B cell (primary cell): ENCODE data around the gene PML. TPM values are rescaled to one million over a fixed set of nuclear protein-coding genes. Genes with fewer than 3 reads are reported as not detected.
"Not testable (repeated sequence)": the region's sequence is repeated elsewhere in the genome, so short reads cannot be mapped to it uniquely, and the experiment has no call there.

Source experiments
- ATAC-seq: fragments of 200-7000 bp; cut with Tn5 transposase; one replicate; pipeline ENCODE4 v1.10.0; 2021; ENCODE audit warnings: low read depth, mild to moderate bottlenecking, moderate number of reproducible peaks, moderate library complexity
- CTCF ChIA-PET: fragments of 350-600 bp; sonication (Branson Sonifier 250); formaldehyde crosslinking; loops from one replicate; lab custom pipeline; 2021; ENCODE audit warnings: antibody characterized with exemption, inconsistent platforms; lab: Charles Lee
- POLR2A ChIA-PET: fragments of 350-600 bp; sonication (Branson Sonifier 250); formaldehyde crosslinking; loops from one replicate; lab custom pipeline; 2021; ENCODE audit warnings: antibody characterized with exemption; lab: Charles Lee
- DNase-seq: peaks from one replicate; pipeline ENCODE4 v3.0.0; 2013
- H2AFZ ChIP-seq: 2 replicates; pipeline ENCODE4 v1.6.1; 2012; ENCODE audit warnings: mild to moderate bottlenecking, low read depth, low read length; ENCODE audit not compliant: insufficient read depth, poor library complexity, severe bottlenecking
- H3K27ac ChIP-seq, 2 donors: 1 replicate in 1 of 2; 2 replicates in 1 of 2; pipeline ENCODE4 v1.5.1; 2012 to 2013; ENCODE audit warnings: low read length in 2 of 2, mild to moderate bottlenecking in 2 of 2, moderate library complexity in 1 of 2
- H3K27me3 ChIP-seq, 4 experiments: fragments of 200-600 bp in 1 of 4; sonication (generic) in 1 of 4; replicated peaks in 1 of 4; 1 replicate in 2 of 4; 2 replicates in 2 of 4; pipeline versions ENCODE4 v1.6.1 to v1.7.0; 2013 to 2016; ENCODE audit warnings: low read length in 3 of 4, mild to moderate bottlenecking in 2 of 4, mixed read lengths in 1 of 4, moderate library complexity in 1 of 4; ENCODE audit not compliant: insufficient read depth in 4 of 4, control insufficient read depth in 3 of 4; ENCODE audit errors: control extremely low read depth in 1 of 4
- H3K36me3 ChIP-seq, 2 experiments: replicated peaks in 1 of 2; 1 replicate in 1 of 2; 2 replicates in 1 of 2; pipeline versions ENCODE4 v1.6.1 to v1.7.1; 2013; ENCODE audit warnings: low read length in 1 of 2; ENCODE audit not compliant: insufficient read depth in 2 of 2, control insufficient read depth in 1 of 2; ENCODE audit errors: control extremely low read depth in 1 of 2, extremely low read depth in 1 of 2
- H3K4me1 ChIP-seq, 2 donors: fragments of 200-600 bp in 1 of 2; sonication (generic) in 1 of 2; 1 replicate in 1 of 2; 2 replicates in 1 of 2; pipeline versions ENCODE4 v1.5.1 to v1.6.1; 2013 to 2017; ENCODE audit warnings: low read length in 2 of 2; ENCODE audit not compliant: control insufficient read depth in 2 of 2, insufficient read depth in 2 of 2
- H3K4me2 ChIP-seq: replicated peaks from 2 replicates; pipeline ENCODE3; 2012; ENCODE audit warnings: mild to moderate bottlenecking, low read depth, low read length; ENCODE audit not compliant: poor library complexity, severe bottlenecking
- H3K4me3 ChIP-seq, 5 experiments: fragments of 200-600 bp in 1 of 5; sonication (generic) in 1 of 5; 1 replicate in 3 of 5; 2 replicates in 2 of 5; pipeline versions ENCODE4 v1.5.1 to v1.7.0; 2011 to 2016; ENCODE audit warnings: low read length in 4 of 5, mild to moderate bottlenecking in 4 of 5, low read depth in 2 of 5, control low read depth in 1 of 5, moderate library complexity in 1 of 5; ENCODE audit not compliant: insufficient read depth in 1 of 5; ENCODE audit errors: control extremely low read depth in 1 of 5, extremely low read depth in 1 of 5
- H3K79me2 ChIP-seq: fragments of 200-600 bp; sonication (generic); one replicate; pipeline ENCODE4 v1.6.0; 2016; ENCODE audit warnings: low read length; ENCODE audit not compliant: control insufficient read depth, insufficient read depth
- H3K9ac ChIP-seq: fragments of 200-600 bp; sonication (generic); 2 replicates; pipeline ENCODE4 v1.6.1; 2017; ENCODE audit warnings: mild to moderate bottlenecking, low read length, moderate library complexity
- H3K9me3 ChIP-seq, 3 donors: one replicate each; pipeline versions ENCODE4 v1.6.1 to v1.7.1; 2013; ENCODE audit warnings: low read length in 2 of 3; ENCODE audit not compliant: control insufficient read depth in 2 of 3, insufficient read depth in 1 of 3; ENCODE audit errors: control extremely low read depth in 1 of 3
- H4K20me1 ChIP-seq: 2 replicates; pipeline ENCODE4 v1.6.0; 2012; ENCODE audit warnings: mild to moderate bottlenecking, low read length; ENCODE audit not compliant: insufficient read depth, control insufficient read depth, poor library complexity, severe bottlenecking
- H3K27ac Mint-ChIP-seq: one replicate; pipeline ENCODE4 v1.8.0; 2021; ENCODE audit warnings: mixed read lengths
- H3K27me3 Mint-ChIP-seq: one replicate; pipeline ENCODE4 v1.8.0; 2021; ENCODE audit warnings: mixed read lengths
- H3K4me1 Mint-ChIP-seq: one replicate; pipeline ENCODE4 v1.8.0; 2021; ENCODE audit warnings: mixed read lengths
- H3K4me3 Mint-ChIP-seq: one replicate; pipeline ENCODE4 v1.8.0; 2021; ENCODE audit warnings: mixed read lengths
- H3K9me3 Mint-ChIP-seq: one replicate; pipeline ENCODE4 v1.8.0; 2022; ENCODE audit warnings: mixed read lengths; ENCODE audit not compliant: insufficient read depth
- WGBS: methylation state at CpG from one replicate; pipeline ENCODE4 v1.1.5; 2013; ENCODE audit warnings: missing lambda C conversion rate; ENCODE audit not compliant: insufficient coverage; 5-methylcytosine and 5-hydroxymethylcytosine counted together
- intact Hi-C: fragments of 100-400 bp; cut with micrococcal nuclease; formaldehyde crosslinking; loops from one replicate; pipeline ENCODE4 v1.10.0; 2022
- polyA plus RNA-seq: library from polyadenylated mRNA; depleted of rRNA; stranded (reverse); fragments of >200 nt; gene quantifications from 2 replicates; pipeline ENCODE4 v1.2.3, GENCODE V29; 2012
- total RNA-seq, 2 donors: library from RNA; stranded (reverse); fragments of 120-200 nt in 1 of 2; gene quantifications; 1 replicate in 1 of 2; 2 replicates in 1 of 2; pipeline versions ENCODE4 v1.2.3 to v1.2.4, GENCODE V29; 2013 to 2022

Gene PML
- total and polyA plus RNA-seq, 2 donors (not counting 1 experiment from before 2014, with no cell fraction given): 59.2 to 66.3 TPM

- 33% methylated on average over 1 of the region's 16 CpGs for WGBS
- CTCF ChIA-PET, H2AFZ ChIP-seq, H3K4me2 ChIP-seq, H3K4me3 Mint-ChIP-seq, H3K36me3 ChIP-seq, H3K79me2 ChIP-seq, H3K27me3 Mint-ChIP-seq, H3K4me1 Mint-ChIP-seq, intact Hi-C loops, H3K9ac ChIP-seq, H3K4me1 ChIP-seq, H3K27ac Mint-ChIP-seq, POLR2A ChIA-PET, H3K27me3 ChIP-seq, H3K4me3 ChIP-seq, H3K9me3 Mint-ChIP-seq, H4K20me1 ChIP-seq, ATAC-seq, H3K9me3 ChIP-seq, DNase-seq, H3K27ac ChIP-seq: not testable (repeated sequence)
Measured at GRCh38 chr15:74072614-74073337, 78.3 kb downstream of the PML start.

GRCh38 chr15:74075781-74076180 is 81.3 kb downstream of the PML start:
- H3K9me3 Mint-ChIP-seq, H3K4me1 Mint-ChIP-seq, H4K20me1 ChIP-seq, H3K4me3 Mint-ChIP-seq, H3K9me3 ChIP-seq, ATAC-seq, intact Hi-C loops, H3K4me1 ChIP-seq, H3K27me3 Mint-ChIP-seq, H3K79me2 ChIP-seq, H3K4me2 ChIP-seq, H3K27ac Mint-ChIP-seq, H2AFZ ChIP-seq, POLR2A ChIA-PET, H3K9ac ChIP-seq, H3K36me3 ChIP-seq, H3K4me3 ChIP-seq, H3K27ac ChIP-seq, H3K27me3 ChIP-seq, DNase-seq: not testable (repeated sequence)
- CTCF ChIA-PET: interaction anchor here (0.6 kb wide), 1 partner anchor 9 kb away, joined by 3 read pairs; no protein-coding TSS in a partner anchor
- WGBS: 92% methylated on average over 6 of the region's 9 CpGs

DNA sequence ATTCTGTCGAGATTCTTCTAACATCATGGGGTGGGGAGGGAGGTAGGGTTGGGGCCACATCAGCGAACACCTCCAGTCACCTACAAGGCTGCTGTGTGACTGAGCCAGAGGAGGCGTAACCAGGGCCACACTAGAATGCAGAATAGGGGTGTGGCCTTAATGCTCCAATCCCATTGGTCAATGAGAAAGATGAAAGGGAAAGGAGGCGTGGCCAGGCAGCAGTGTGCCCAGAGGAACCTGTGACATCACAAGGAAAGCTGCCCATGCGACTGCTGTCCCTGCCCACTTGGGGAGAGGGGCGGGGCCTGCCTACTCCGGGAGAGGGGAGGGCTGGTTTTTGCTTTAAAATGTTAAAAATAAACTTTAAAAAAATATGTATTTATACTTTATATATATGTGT is 87.9 kb downstream of the PML start, which contains the start of gene GOLGA6A:
Gene GOLGA6A, minus strand, starts transcription at position 101 of the 400 bp plus-strand sequence. Its CDS starts 41 bp downstream, at position 60.
- H3K27ac Mint-ChIP-seq, H3K9ac ChIP-seq, H3K4me1 ChIP-seq, H3K4me3 ChIP-seq, H3K9me3 ChIP-seq, DNase-seq, POLR2A ChIA-PET, H3K79me2 ChIP-seq, H3K4me1 Mint-ChIP-seq, H2AFZ ChIP-seq, H3K4me2 ChIP-seq, H3K27me3 Mint-ChIP-seq, H3K4me3 Mint-ChIP-seq, CTCF ChIA-PET, ATAC-seq, H3K27ac ChIP-seq, H4K20me1 ChIP-seq, H3K9me3 Mint-ChIP-seq, H3K36me3 ChIP-seq, H3K27me3 ChIP-seq, intact Hi-C loops: not testable (repeated sequence)
- WGBS: no CpG with 5 or more reads among the region's 7 CpGs

DNA sequence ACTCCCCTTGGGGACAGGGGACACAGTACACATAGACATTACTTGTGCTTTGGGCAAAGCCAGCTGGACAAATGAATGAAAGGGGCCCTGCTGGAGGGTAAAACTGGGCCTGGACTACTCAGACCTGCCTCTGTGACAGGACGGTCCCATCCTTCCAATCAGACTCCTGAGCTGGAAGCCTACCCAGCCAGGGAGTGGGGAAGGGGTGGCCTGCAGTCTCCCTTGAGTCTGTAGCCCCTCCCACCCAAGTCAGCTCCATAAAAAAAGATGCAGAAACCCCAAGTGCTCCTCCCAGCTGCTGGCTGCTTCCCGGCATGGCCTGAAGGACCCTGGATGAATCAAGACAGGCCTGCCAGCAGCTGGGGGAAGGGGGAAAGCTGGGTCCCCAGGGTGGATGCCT is 100.1 kb downstream of the PML start:
- H3K36me3 ChIP-seq, H3K9ac ChIP-seq, H3K79me2 ChIP-seq, H3K4me3 ChIP-seq, H3K9me3 ChIP-seq, H3K4me2 ChIP-seq, H3K27me3 ChIP-seq, H3K27ac ChIP-seq, H3K27ac Mint-ChIP-seq, H4K20me1 ChIP-seq, H3K4me1 Mint-ChIP-seq, H3K4me1 ChIP-seq, H3K4me3 Mint-ChIP-seq, H2AFZ ChIP-seq, CTCF ChIA-PET, POLR2A ChIA-PET, H3K27me3 Mint-ChIP-seq, ATAC-seq, DNase-seq, intact Hi-C loops, H3K9me3 Mint-ChIP-seq: not testable (repeated sequence)
- WGBS: no CpG with 5 or more reads among the region's 2 CpGs
